HepG2 (cell line): Measurements from ENCODE around the gene ITPRIP. TPM values are rescaled to one million over a fixed set of nuclear protein-coding genes. Genes with fewer than 3 reads are reported as not detected.

ENCODE experiments used
- ADNP ChIP-seq: sonication (generic); formaldehyde crosslinking; IDR thresholded peaks from 2 replicates; pipeline ENCODE4 v1.4.0; 2020; ENCODE audit warnings: missing genetic modification reagents
- ARID2 ChIP-seq: sonication (generic); formaldehyde crosslinking; IDR thresholded peaks from 2 replicates; pipeline ENCODE4 v1.8.1; 2022; ENCODE audit warnings: mild to moderate bottlenecking, missing genetic modification reagents, borderline replicate concordance
- DR1 ChIP-seq: sonication (generic); formaldehyde crosslinking; IDR thresholded peaks from 2 replicates; pipeline ENCODE4 v1.8.0; 2021; ENCODE audit warnings: mild to moderate bottlenecking, missing genetic modification reagents, inconsistent platforms
- ERF ChIP-seq: IDR thresholded peaks from 2 replicates; pipeline ENCODE4 v1.6.1; 2018; ENCODE audit warnings: missing biosample characterization, missing genetic modification reagents
- FOXA1 ChIP-seq, 2 experiments: fragments of 450-650 bp in 1 of 2; sonication (generic) in 1 of 2; formaldehyde crosslinking in 1 of 2; IDR thresholded peaks; 2 replicates each; pipeline versions ENCODE4 v1.4.0 to v1.6.1; 2016 to 2020; ENCODE audit warnings: missing genetic modification reagents in 1 of 2
- HNRNPL ChIP-seq: fragments of 200-400 bp; formaldehyde crosslinking; IDR thresholded peaks from 2 replicates; pipeline ENCODE4 v1.6.1; 2017; ENCODE audit warnings: mild to moderate bottlenecking, low read depth, low read length
- NKX3-1 ChIP-seq: sonication (generic); formaldehyde crosslinking; IDR thresholded peaks from 2 replicates; pipeline ENCODE4 v1.5.0; 2020; ENCODE audit warnings: missing genetic modification reagents
- PRMT3 ChIP-seq: sonication (generic); formaldehyde crosslinking; IDR thresholded peaks from 2 replicates; pipeline ENCODE4 v1.8.1; 2022; ENCODE audit warnings: low read depth, mild to moderate bottlenecking, moderate library complexity, missing genetic modification reagents, borderline replicate concordance
- RAD51 ChIP-seq: fragments of 450-650 bp; IDR thresholded peaks from 2 replicates; pipeline ENCODE4 v1.6.1; 2016; ENCODE audit warnings: borderline replicate concordance
- RBAK ChIP-seq: sonication (generic); formaldehyde crosslinking; IDR thresholded peaks from 2 replicates; pipeline ENCODE4 v1.5.1; 2020; ENCODE audit warnings: mild to moderate bottlenecking, missing genetic modification reagents
- SOX13 ChIP-seq, 3 experiments: fragments of 450-650 bp in 1 of 3; sonication (generic) in 1 of 3; formaldehyde crosslinking in 1 of 3; IDR thresholded peaks in 2 of 3; conservative IDR thresholded peaks in 1 of 3; 2 replicates each; pipeline versions ENCODE4 v1.5.0 to v1.6.1; 2016 to 2020; ENCODE audit warnings: antibody characterized with exemption in 1 of 3, mild to moderate bottlenecking in 1 of 3, missing compliant biosample characterization in 1 of 3, missing genetic modification reagents in 1 of 3, moderate library complexity in 1 of 3
- SOX6 ChIP-seq, 2 experiments: fragments of 450-650 bp in 1 of 2; sonication (generic) in 1 of 2; formaldehyde crosslinking in 1 of 2; IDR thresholded peaks; 2 replicates each; pipeline versions ENCODE4 v1.4.0 to v1.6.1; 2017 to 2020; ENCODE audit warnings: antibody characterized with exemption in 1 of 2, mild to moderate bottlenecking in 1 of 2, missing genetic modification reagents in 1 of 2
- ZFP37 ChIP-seq: sonication (generic); formaldehyde crosslinking; IDR thresholded peaks from 2 replicates; pipeline ENCODE4 v1.4.0; 2020; ENCODE audit warnings: missing genetic modification reagents, borderline replicate concordance
- ZNF30 ChIP-seq: sonication (generic); formaldehyde crosslinking; IDR thresholded peaks from 2 replicates; pipeline ENCODE4 v1.5.0; 2020; ENCODE audit warnings: mild to moderate bottlenecking, missing genetic modification reagents
- ZNF33B ChIP-seq: sonication (generic); formaldehyde crosslinking; IDR thresholded peaks from 2 replicates; pipeline ENCODE4 v1.5.1; 2020; ENCODE audit warnings: mild to moderate bottlenecking, missing genetic modification reagents
- ZNF550 ChIP-seq: sonication (generic); formaldehyde crosslinking; IDR thresholded peaks from 2 replicates; pipeline ENCODE4 v1.4.0; 2020; ENCODE audit warnings: mild to moderate bottlenecking, missing genetic modification reagents, borderline replicate concordance
- ZNF614 ChIP-seq: IDR thresholded peaks from 2 replicates; pipeline ENCODE4 v1.6.1; 2018; ENCODE audit warnings: missing biosample characterization, missing genetic modification reagents, inconsistent platforms, borderline replicate concordance
- polyA plus RNA-seq, 8 experiments: library from polyadenylated mRNA; depleted of rRNA in 3 of 8; stranded (reverse) in 7 of 8; unstranded in 1 of 8; fragments of >200 nt; fragmentation: Illumina TruSeq in 4 of 8; extraction: Trizol in 4 of 8; gene quantifications; 2 replicates each; pipeline versions ENCODE4 v1.2.1 to v1.2.3, GENCODE V29; 2011 to 2016; ENCODE audit warnings: low read depth in 4 of 8, missing spikeins in 1 of 8, mixed read lengths in 1 of 8; ENCODE audit not compliant: insufficient read depth in 1 of 8
- total RNA-seq, 5 experiments: library from RNA; depleted of rRNA; stranded (reverse); fragments of >200 nt; fragmentation: Illumina TruSeq; extraction: Trizol; gene quantifications; 2 replicates each; pipeline ENCODE4 v1.2.3, GENCODE V29; 2016; ENCODE audit warnings: low read depth in 1 of 5
- TF ChIP-seq, protein P1 (sequence below): sonication (generic); formaldehyde crosslinking; conservative IDR thresholded peaks from 2 replicates; pipeline ENCODE4 v1.4.0; 2020; ENCODE audit warnings: missing genetic modification reagents
- TF ChIP-seq, protein P2 (sequence below): sonication (generic); formaldehyde crosslinking; IDR thresholded peaks from 2 replicates; pipeline ENCODE4 v1.5.0; 2020; ENCODE audit warnings: missing genetic modification reagents, mild to moderate bottlenecking, borderline replicate concordance
- TF ChIP-seq, protein P3 (sequence below): IDR thresholded peaks from 2 replicates; pipeline ENCODE4 v1.4.0; 2020; ENCODE audit warnings: mild to moderate bottlenecking, missing genetic modification reagents
- TF ChIP-seq, protein P4 (sequence below): sonication (generic); formaldehyde crosslinking; IDR thresholded peaks from 2 replicates; pipeline ENCODE4 v1.5.0; 2020; ENCODE audit warnings: mild to moderate bottlenecking, low read depth, missing genetic modification reagents, borderline replicate concordance

ITPRIP gene
- total and polyA plus RNA-seq, 2 of the 13 experiments (the other 11 are each of a cell fraction or from before 2014, with no cell fraction given): 1.00 to 2.8 TPM

DNA sequence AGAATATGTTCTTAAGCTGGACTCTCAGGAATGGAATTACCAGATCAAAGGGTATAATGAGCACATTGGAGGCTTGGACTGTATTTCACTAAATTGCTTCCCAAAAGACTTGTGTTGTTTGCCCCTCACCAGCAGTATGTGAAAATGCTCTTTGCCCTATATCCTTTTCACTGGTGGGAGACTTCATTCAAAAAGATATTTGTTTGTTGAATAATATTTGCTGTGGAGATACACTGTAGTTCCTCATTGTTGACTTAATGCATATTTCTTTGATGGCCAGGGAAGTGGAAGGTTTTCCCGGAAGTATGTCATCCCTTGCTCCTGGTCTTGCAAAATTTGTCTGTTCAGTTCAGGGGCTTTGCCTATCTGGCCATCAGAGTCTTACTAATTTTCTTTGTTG is 49.9 kb downstream of the ITPRIP start (continued):
- TF ChIP-seq, protein P1, sequence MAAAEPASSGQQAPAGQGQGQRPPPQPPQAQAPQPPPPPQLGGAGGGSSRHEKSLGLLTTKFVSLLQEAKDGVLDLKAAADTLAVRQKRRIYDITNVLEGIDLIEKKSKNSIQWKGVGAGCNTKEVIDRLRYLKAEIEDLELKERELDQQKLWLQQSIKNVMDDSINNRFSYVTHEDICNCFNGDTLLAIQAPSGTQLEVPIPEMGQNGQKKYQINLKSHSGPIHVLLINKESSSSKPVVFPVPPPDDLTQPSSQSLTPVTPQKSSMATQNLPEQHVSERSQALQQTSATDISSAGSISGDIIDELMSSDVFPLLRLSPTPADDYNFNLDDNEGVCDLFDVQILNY (CRISPR knock-in tag): no peak
- TF ChIP-seq, protein P2, sequence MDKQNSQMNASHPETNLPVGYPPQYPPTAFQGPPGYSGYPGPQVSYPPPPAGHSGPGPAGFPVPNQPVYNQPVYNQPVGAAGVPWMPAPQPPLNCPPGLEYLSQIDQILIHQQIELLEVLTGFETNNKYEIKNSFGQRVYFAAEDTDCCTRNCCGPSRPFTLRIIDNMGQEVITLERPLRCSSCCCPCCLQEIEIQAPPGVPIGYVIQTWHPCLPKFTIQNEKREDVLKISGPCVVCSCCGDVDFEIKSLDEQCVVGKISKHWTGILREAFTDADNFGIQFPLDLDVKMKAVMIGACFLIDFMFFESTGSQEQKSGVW: no peak
- TF ChIP-seq SOX6 (IDR thresholded peaks at IDR 0.05): no peak
- peak; percentile 92 for TF ChIP-seq SOX6 (CRISPR knock-in tag; IDR thresholded peaks at IDR 0.05)
- no peak; the same call in 1 of the 2 replicates for TF ChIP-seq ZNF614
- no peak for TF ChIP-seq PRMT3 (CRISPR knock-in tag)
- TF ChIP-seq ZFP37: no peak
- no peak for TF ChIP-seq HNRNPL
- TF ChIP-seq DR1: no peak
- no peak for TF ChIP-seq RAD51
- TF ChIP-seq FOXA1 (IDR thresholded peaks at IDR 0.05): peak; percentile 88
- peak; percentile 93 for TF ChIP-seq FOXA1 (CRISPR knock-in tag; IDR thresholded peaks at IDR 0.05)
- TF ChIP-seq ZNF33B (CRISPR knock-in tag): no peak
- no peak for TF ChIP-seq ADNP (CRISPR knock-in tag)
- peak; percentile 80 for TF ChIP-seq SOX13 (IDR thresholded peaks at IDR 0.05)
- TF ChIP-seq SOX13 (CRISPR knock-in tag; conservative IDR thresholded peaks at IDR 0.05 in 1 of 2, IDR thresholded peaks at IDR 0.05 in 1 of 2): peak in 1 of 2 experiments; percentile 90; a peak in 2 of 4 replicates
- TF ChIP-seq, protein P3, sequence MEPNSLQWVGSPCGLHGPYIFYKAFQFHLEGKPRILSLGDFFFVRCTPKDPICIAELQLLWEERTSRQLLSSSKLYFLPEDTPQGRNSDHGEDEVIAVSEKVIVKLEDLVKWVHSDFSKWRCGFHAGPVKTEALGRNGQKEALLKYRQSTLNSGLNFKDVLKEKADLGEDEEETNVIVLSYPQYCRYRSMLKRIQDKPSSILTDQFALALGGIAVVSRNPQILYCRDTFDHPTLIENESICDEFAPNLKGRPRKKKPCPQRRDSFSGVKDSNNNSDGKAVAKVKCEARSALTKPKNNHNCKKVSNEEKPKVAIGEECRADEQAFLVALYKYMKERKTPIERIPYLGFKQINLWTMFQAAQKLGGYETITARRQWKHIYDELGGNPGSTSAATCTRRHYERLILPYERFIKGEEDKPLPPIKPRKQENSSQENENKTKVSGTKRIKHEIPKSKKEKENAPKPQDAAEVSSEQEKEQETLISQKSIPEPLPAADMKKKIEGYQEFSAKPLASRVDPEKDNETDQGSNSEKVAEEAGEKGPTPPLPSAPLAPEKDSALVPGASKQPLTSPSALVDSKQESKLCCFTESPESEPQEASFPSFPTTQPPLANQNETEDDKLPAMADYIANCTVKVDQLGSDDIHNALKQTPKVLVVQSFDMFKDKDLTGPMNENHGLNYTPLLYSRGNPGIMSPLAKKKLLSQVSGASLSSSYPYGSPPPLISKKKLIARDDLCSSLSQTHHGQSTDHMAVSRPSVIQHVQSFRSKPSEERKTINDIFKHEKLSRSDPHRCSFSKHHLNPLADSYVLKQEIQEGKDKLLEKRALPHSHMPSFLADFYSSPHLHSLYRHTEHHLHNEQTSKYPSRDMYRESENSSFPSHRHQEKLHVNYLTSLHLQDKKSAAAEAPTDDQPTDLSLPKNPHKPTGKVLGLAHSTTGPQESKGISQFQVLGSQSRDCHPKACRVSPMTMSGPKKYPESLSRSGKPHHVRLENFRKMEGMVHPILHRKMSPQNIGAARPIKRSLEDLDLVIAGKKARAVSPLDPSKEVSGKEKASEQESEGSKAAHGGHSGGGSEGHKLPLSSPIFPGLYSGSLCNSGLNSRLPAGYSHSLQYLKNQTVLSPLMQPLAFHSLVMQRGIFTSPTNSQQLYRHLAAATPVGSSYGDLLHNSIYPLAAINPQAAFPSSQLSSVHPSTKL: peak; percentile 98
- TF ChIP-seq ERF (CRISPR knock-in tag): peak; percentile 68
- no peak for TF ChIP-seq NKX3-1 (CRISPR knock-in tag)
- TF ChIP-seq RBAK (CRISPR knock-in tag): no peak
- no peak for TF ChIP-seq ZNF30 (CRISPR knock-in tag)
- TF ChIP-seq ARID2 (CRISPR knock-in tag): no peak
- TF ChIP-seq ZNF550 (CRISPR knock-in tag): no peak
- TF ChIP-seq, protein P4, sequence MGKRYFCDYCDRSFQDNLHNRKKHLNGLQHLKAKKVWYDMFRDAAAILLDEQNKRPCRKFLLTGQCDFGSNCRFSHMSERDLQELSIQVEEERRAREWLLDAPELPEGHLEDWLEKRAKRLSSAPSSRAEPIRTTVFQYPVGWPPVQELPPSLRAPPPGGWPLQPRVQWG (CRISPR knock-in tag): no peak
